GM18870 (cell line): ENCODE data around the gene TMEM174.
"Not testable (repeated sequence)": the region's sequence is repeated elsewhere in the genome, so short reads cannot be mapped to it uniquely, and the experiment has no call there.

Experiments used
- ATAC-seq: cut with Tn5 transposase; IDR thresholded peaks from one replicate; pipeline ENCODE4 v1.9.1; 2021; ENCODE audit warnings: moderate library complexity; ENCODE audit not compliant: unreplicated experiment

The TMEM174 gene

DNA sequence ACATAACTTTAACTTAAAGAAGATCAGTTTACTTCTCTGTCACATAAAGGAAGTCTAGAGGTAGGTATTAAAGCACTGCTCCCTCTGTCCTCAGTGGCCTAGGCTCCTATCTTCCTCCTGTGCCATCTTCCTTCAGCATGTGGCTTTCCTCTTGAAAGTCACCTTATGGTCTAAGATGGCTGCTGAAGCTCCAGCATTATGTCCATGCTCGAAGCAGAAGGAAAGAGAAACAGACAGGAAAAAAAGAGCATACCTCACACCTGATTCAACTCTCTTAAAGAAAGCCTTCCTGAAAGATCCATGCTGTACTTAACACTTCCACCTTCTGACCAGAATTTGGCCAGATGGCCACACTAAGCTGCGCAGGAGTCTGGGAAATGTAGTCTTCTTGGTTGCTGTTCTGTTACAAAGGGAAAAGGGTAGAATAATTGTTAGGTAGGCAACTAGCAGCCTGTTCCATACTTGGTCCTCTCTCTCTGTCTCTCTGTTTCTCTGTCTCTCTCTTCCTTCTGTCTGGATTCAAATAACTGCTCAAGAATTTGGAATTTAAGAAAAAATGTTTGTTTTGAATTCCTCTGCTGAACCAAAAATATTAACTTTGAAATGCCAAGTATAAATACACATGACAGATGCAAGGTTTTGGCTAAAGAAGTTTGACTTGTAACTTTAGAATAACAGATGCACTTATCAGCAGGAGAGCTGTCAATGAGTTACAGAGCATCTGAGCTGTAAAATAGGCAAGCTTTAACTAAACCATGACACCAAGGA, 16.0 kb downstream of the TMEM174 start:
- ATAC-seq = no peak

DNA sequence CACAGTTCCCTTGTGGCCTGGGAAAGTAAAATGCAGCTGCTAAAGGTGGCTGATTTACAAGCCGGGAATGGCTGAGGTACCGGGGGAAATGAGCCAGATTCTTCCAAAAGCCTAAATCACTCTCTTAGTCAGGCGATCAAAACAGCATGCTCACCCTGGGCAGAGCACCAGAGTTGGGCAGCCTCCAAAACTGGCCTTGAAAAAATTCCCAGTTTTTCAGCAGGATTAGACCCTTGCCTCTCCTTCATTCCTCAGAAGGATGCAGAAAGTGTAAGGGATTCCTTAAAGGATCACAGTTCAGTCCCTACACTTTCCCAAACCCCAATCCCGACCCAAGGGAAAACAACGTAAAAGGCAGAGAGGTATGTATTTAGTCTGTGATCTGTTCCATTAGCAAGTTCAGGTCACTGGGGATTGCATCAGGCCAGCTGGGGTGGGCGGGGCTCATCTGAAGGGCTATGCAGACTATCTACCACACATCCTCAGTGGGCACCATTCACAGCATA, 16.9 kb downstream of the TMEM174 start:
- ATAC-seq = no peak

DNA sequence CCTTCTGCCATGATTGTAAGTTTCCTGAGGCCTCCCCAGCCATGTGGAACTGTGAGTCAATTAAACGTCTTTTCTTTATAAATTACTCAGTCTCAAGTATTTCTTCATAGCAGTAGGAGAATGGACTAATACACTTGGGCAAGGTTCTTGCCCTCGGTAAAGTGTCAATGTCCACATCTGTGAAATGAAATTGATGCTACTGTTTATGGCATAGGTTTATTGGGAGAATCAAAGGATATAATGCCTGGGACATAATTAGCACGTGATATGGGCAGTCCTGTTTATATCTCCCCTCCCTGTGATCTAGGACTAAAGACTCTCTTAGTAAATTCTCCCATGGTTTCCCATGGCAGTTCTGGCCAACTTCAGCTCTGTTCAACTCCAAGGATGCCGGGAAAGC, 19.4 kb downstream of the TMEM174 start:
- ATAC-seq = no peak

DNA sequence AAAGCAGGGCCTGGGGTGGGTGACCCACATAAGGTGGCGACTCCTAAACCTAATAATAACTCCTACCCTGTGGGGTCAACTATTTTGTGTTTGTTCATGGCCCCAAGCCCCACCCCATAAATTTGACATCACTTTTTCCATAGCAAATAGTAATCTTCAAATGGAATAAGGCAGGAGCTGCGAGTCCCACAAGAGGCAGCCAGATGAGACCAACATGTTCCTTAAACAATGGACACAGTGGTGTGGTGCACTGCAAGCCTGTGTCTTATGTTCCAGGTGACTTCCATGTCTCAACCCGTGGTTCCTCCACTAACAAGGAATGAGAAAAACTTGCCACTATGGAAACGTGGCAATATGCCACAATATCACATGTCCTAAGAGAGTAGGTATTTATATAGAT, 20.6 kb downstream of the TMEM174 start:
- no peak for ATAC-seq

DNA sequence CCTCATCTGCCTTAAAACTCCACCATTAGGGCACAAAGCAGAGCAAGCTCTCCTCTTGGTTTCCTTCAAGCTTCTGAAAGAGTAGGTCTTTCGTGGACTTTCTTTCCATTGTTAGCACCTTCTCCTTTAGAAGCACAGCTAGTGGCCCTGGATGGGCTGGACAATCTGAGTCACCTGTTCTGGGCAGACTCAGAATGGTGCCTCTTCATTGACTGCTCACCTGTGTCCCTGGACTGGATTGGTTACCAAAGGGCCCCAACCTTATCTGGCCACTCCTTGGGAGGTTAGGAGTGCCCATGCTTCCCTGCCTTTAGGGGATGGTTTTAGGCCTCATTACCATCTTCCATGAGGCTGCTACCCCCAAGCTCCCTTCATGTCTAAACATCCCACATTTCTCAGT, 23.2 kb downstream of the TMEM174 start:
- ATAC-seq = no peak

DNA sequence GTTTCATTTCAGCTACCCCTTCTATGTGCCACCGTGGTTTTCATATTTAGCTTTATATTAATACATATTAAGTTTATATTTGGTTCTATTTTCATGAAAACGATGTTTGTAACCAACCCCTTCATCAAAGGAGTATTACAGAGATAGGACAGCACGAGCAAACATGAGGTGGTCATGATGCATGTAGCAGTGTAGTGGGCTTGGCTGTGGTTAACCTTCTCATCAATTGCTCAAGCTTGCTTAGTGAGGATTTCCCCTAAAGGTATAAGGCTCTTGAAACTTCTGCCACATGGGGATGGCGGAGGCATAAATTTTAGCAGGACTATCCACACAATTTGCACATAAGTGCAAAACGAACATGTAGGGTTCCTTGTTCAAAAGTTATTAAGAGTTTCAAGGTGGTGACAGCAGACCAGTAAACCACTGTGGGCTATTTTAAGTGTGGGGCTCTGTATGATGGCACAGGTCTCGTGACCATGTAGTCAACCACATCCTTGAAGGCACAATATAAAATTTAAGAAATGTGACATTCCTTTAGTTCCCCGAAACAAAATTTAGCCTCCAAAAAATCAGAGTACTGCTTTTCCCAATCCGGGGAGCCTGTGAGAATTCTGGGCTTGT, 24.8 kb downstream of the TMEM174 start:
- ATAC-seq = no peak

DNA sequence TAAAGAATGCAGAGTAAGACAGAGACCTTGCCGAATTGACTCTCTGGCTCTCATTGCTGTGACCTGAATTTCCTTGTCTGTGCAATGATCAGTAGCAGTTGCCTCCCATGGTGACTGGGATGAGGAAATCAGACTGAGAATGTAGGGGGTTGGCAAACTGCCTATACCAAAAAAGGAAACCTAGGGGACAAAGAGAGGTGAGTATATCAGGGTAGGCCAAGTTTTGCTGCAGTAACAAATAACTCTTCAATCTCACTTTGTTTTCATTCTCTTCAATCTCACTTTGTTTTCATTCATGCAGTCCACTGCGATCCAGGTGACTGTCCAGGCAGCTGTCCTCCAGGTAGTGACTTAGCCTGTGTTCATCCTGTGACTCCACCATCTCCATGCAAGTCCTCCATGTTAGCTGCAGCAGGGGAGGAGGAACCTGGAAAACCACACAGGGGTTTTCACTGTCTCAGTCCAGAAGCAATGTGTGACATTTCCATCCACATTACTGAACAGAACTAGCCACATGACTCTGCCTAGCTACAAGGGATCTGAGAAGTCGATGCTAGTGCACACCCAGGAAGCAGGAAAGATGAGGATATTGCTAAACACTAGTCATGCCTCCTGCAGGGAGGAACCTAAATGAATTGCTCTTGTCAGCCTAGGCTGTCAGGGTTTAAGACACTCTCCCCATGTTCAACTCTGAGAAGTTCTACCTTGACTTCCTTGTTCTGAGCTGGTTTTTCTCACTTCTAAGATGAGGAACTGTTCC, 26.0 kb downstream of the TMEM174 start:
- ATAC-seq = no peak

DNA sequence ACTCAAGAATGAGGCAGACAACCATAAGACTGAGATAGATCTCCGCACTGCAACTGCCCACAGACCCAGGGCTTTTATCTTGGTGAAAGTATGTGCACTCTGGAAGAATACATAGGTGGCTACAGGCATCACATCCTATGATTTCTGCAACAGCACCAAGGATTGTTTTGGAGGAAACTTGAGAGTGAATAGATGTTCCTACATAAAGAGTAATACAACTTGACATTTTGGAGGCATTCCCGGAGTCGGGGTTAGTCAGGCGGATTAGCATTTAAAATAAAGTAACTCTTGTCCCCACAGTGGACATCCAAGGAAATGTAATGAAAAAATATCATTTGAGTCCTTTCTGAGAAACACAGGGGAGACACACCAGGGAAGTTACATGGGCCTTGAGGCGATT, 26.7 kb downstream of the TMEM174 start:
- ATAC-seq = no peak

DNA sequence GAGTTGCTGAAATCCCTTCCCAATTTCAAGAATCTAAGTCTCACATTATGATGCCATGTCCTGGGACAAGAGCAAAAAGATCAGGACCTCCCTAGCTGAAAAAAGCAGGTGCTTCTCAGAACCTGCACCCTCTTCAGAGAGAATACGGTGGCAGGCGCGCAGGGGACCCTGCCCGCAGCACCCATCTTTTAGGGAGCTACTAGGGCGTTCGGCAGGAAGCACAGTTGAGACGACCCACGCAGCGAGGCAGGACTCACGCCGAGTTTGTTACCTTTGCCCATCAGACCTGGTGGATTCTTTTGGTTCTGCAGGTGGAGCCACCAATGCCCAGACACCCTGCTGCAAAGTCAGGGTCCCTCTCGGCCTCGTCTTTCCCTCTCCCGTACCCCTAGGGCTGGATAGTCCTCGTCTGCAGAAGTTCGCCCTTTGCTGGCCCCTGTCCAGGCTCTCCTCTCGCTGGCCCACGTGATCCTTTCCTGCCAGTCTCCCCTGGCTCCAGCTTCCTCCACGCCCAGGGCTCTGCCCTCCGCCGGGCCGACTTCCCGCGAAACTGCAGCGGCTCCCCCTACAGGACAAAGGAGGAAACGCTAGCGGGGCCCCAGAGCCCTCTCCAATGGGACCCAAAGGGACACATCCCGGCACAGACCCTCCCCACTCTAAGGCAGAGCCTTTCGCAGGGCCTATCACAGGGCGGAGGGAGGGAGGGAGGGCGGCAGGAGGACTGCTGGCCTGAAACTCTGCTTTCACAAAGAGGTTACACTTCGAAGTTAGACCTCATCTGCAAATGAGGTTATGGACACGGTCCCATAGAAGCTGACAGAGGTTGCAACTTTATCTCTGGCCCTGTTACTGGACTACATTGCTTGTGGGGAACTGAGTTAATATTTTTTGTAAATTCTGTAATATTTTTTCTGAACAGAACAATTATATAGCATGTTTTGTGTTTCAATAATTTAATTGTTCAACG, 28.8 kb downstream of the TMEM174 start:
- ATAC-seq = no peak

DNA sequence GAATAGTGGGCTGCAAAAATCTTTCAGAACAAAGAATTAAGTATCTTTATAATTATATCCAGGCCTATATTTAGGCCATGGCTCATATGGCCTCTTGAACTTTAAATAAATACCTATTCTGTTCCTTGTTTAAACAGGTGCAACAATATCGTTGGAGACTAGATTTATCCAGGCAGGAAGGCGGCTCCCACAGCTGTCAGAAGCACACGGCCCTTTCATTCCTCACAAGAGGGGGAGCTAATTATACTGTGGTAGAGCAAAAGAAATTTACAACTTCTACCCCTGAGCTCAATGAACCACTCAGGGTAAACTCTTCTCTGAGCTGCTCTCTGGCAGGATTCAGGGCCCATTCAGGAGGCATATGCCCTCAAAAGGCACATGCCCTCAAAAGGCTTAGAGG, 31.3 kb downstream of the TMEM174 start:
- ATAC-seq = no peak

DNA sequence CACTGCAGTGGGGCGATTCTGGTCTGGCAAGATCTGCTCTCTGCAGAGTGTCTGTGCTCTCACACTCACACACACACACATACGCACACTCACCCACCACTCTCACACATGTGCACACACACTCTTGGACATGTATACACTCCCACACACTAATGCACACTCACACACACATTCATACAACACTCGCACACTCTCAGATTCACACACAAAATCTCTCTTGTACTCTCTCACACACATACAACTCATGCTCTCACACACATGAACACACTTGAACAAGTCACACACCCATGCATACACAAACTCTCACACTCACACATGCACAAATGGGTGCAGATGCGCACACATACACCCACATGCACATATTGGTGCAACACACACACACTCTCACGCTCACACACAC, 31.7 kb downstream of the TMEM174 start:
- no peak for ATAC-seq

DNA sequence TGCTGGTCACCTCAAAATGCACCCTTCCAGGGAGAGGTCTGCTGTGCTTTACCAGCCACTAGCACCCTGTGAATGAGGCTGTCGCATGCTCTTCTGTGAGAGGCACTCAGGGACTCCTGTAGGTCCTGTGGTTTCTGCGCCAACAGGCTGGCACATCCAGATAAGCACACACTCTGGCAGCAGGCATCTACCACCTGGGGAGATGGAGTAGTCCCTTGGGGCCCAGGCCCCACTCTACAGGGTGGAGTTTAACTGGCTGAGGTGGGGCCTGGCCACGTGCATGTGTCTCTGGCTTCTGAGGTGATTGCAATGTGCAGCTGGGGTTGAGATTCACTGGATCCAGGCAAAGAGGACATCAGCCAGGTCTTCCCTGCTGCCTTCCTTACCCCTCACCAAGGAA, 32.3 kb downstream of the TMEM174 start:
- ATAC-seq = no peak

DNA sequence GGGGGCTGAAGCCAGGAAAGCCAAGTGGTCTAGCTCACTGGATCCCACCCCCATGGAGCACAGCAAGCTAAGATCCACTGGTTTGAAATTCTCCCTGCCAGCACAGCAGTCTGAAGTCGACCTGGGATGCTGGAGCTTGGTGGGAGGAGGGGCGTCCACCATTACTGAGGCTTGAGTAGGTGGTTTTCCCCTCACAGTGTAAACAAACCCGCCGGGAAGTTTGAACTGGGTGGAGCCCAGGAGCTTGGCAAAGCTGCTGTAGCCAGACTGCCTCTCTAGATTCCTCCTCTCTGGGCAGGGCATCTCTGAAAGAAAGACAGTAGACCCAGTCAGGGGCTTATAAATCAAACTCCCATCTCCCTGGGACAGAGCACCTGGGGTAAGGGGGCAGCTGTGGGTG, 34.2 kb downstream of the TMEM174 start:
- not testable (repeated sequence) for ATAC-seq

DNA sequence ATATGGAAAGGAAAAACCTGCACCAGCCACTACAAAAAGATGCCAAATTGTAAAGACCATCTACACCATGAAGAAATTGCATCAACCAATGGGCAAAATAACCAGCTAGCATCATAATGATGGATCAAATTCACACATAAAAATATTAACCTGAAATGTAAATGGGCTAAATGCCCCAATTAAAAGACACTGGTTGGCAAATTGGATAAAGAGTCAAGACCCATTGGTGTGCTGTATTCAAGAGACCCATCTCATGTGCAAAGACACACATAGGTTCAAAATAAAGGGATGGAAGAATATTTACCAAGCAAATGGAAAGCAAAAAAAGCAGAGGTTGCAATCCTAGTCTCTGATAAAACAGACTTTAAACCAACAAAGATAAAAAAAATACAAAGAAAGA, 36.1 kb downstream of the TMEM174 start:
- ATAC-seq = not testable (repeated sequence)

DNA sequence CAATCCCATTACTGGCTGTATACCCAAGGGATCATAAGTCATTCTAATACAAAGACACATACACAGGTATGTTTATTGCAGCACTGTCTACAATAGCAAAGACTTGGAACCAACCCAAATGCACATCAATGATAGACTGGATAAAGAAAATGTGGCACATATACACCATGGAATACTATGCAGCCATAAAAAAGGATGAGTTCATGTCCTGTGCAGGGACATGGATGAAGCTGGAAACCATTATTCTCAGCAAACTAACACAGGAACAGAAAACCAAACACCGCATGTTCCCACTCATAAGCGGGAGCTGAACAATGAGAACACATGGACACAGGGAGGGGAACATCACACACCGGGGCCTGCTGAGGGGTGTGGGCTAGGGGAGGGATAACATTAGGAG, 39.7 kb downstream of the TMEM174 start:
- ATAC-seq = not testable (repeated sequence)

DNA sequence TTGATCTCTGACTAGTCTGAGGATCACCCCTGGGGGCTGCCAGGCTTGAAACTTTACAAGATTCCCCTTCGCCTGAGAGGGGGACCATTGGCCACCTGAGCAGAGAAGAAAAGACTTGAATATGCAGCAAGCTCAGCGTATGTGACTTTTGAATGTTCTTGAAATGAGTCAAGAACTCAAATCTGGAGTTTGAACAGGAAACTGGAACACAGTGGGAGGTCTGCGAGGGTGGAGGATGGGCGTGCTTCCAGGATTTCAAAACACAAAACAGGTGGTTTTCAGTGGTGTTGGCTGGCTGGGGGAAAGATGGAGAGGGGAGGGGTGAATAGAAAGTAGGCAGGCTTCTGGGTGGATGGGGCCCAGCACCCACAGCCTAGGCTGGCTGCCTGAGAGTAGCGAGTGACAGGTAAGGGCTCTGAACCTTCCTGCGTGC, 40.6 kb downstream of the TMEM174 start:
- ATAC-seq = peak; percentile 60

DNA sequence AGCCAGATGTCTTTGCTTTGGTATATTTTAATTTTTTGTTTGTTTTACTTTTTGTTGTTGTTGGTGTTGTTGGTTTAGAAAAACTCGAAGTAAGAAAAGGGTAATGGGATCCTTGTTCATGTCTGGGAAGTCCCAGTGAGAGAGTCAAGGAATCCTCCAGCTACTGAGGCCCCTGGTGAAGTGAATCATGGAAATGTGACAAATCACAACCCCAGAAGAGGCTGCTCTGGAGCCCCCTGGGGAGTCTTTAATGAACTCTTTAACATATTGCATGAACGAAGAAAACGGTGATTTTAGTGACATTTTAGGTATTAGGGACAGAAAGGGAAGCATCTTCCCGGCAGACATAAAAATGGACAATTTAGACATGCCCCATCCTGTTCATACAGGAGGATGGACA, 41.3 kb downstream of the TMEM174 start:
- no peak for ATAC-seq

DNA sequence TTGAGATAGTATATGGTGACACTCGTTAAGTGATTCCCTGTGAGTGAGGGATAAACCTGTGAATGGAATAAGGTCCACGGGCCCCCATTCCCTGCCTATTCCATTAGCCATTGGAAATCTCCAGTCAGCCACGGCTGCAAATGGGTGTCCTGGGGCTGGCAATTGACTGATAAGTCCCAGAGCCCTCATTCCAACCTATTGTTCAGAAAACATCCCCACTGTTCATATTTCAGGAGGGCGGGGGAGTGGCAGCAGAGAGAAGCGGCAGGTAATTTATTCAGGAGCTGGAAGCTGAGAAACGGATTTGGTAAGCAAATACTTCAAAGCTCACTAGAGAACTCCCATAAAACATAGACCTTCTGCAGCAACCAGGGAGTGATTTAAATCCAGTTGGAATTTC, 42.0 kb downstream of the TMEM174 start:
- no peak for ATAC-seq

DNA sequence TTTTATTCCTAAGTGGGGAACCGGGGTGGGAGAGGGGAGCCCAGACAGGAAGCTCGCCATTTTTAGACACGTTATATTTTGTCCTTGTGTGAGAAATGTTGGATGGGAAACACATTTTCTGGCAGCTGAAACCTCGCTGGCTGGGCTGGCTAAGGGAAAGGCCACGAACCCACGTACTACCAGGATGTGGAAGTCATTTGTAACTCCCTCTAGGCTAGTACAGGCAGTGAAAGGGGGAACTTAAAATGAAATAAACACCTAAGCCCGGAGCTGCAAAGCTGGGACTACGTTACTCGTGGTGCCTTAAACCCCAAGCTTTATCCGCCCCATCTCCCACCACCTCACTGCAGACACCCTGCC, 42.5 kb downstream of the TMEM174 start:
- ATAC-seq = no peak

DNA sequence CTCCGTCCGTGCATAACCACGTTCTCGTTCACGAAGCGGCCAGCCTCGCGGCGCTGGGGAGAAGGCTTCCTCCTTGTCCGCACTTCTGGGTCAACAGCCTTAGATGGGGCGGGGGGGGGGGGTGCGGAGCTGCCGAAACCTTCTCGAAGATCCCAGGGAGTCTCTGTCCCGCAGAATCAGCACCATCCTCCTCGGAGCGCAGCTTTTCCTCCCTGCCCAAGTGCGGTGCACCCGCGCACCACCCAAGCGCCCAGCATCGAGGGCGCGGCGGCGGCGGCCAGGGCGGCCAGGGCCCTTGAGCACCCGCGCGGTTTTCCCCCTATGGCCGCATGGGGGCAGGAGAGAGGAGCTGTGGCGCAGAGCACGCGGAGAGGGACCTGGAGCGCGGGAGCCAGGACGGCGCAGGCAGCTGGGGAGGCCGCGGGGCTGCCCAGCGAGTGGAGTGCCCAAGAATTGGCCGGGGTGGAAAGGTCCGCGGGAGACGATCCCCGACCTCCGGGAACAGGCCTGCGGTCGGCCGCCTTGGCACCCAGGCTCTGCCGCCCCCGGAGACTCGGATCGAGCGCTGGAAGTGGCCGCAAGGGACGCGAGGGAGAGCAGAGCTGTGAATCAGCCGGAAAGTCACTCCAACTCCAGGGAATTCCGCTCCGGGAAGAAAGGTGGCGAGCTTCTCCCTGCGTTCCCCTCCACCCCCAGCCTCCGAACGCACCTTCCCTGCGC, 43.1 kb downstream of the TMEM174 start:
- no peak for ATAC-seq
